ENCODE data around the gene GDF9. TPM values are rescaled to one million over a fixed set of nuclear protein-coding genes. Genes with fewer than 3 reads are reported as not detected.

GDF9 gene
- total RNA-seq, 1 experiment from 2014 or later = 0.42 TPM

GRCh38 chr5:132822650-132823480 is 43.4 kb downstream of the GDF9 start (continued):
- no peak for TF ChIP-seq GRHL2 (CRISPR knock-in tag; IDR thresholded peaks at IDR 0.05; ENCODE audit: insufficient replicate concordance, severe bottlenecking)
- TF ChIP-seq, protein P1, sequence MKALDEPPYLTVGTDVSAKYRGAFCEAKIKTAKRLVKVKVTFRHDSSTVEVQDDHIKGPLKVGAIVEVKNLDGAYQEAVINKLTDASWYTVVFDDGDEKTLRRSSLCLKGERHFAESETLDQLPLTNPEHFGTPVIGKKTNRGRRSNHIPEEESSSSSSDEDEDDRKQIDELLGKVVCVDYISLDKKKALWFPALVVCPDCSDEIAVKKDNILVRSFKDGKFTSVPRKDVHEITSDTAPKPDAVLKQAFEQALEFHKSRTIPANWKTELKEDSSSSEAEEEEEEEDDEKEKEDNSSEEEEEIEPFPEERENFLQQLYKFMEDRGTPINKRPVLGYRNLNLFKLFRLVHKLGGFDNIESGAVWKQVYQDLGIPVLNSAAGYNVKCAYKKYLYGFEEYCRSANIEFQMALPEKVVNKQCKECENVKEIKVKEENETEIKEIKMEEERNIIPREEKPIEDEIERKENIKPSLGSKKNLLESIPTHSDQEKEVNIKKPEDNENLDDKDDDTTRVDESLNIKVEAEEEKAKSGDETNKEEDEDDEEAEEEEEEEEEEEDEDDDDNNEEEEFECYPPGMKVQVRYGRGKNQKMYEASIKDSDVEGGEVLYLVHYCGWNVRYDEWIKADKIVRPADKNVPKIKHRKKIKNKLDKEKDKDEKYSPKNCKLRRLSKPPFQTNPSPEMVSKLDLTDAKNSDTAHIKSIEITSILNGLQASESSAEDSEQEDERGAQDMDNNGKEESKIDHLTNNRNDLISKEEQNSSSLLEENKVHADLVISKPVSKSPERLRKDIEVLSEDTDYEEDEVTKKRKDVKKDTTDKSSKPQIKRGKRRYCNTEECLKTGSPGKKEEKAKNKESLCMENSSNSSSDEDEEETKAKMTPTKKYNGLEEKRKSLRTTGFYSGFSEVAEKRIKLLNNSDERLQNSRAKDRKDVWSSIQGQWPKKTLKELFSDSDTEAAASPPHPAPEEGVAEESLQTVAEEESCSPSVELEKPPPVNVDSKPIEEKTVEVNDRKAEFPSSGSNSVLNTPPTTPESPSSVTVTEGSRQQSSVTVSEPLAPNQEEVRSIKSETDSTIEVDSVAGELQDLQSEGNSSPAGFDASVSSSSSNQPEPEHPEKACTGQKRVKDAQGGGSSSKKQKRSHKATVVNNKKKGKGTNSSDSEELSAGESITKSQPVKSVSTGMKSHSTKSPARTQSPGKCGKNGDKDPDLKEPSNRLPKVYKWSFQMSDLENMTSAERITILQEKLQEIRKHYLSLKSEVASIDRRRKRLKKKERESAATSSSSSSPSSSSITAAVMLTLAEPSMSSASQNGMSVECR (CRISPR knock-in tag; IDR thresholded peaks at IDR 0.05; ENCODE audit: borderline replicate concordance) = peak; percentile 93

GRCh38 chr5:132821791-132822190 is 44.5 kb downstream of the GDF9 start:
- Mint-ChIP-seq H3K9me3 (no peaks in the 10 kb centered on the region), H3K4me3 (no peak overlapping the region), H3K27me3 (ENCODE audit: low read depth) (peaks cover 61% of the 10 kb centered on the region), H3K36me3 (no peaks in the 10 kb centered on the region), H3K4me1 (peaks cover 21% of the 10 kb centered on the region), H3K27ac (no peak overlapping the region)
- DNase-seq (ENCODE audit: low spot score) (no peak), ATAC-seq (no peak)
- CTCF ChIA-PET = interaction anchor here (1.6 to 5.3 kb wide), 7 partner anchors 8 to 295 kb away, joined by 3 to 101 read pairs (median 19); partner anchors contain the start of gene SOWAHA
- POLR2A ChIA-PET = no interaction called here
- TF ChIP-seq, protein P2, sequence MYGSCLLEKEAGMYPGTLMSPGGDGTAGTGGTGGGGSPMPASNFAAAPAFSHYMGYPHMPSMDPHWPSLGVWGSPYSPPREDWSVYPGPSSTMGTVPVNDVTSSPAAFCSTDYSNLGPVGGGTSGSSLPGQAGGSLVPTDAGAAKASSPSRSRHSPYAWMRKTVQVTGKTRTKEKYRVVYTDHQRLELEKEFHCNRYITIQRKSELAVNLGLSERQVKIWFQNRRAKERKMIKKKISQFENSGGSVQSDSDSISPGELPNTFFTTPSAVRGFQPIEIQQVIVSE (CRISPR knock-in tag; IDR thresholded peaks at IDR 0.05; ENCODE audit: borderline replicate concordance) = no peak
- TF ChIP-seq CBFB (CRISPR knock-in tag; IDR thresholded peaks at IDR 0.05; ENCODE audit: low read depth) (no peak), FOXK1 (CRISPR knock-in tag; IDR thresholded peaks at IDR 0.05) (no peak), ZNF121 (CRISPR knock-in tag; IDR thresholded peaks at IDR 0.05) (no peak), SP1 (CRISPR knock-in tag; conservative IDR thresholded peaks at IDR 0.05) (no peak), IRF2 (CRISPR knock-in tag; IDR thresholded peaks at IDR 0.05; ENCODE audit: borderline replicate concordance, low read depth) (no peak), NFATC4 (CRISPR knock-in tag; IDR thresholded peaks at IDR 0.05) (no peak), E2F5 (CRISPR knock-in tag; IDR thresholded peaks at IDR 0.05) (no peak), ETV6 (CRISPR knock-in tag; IDR thresholded peaks at IDR 0.05) (no peak), CREM (CRISPR knock-in tag; IDR thresholded peaks at IDR 0.05) (no peak)
- TF ChIP-seq, protein P3, sequence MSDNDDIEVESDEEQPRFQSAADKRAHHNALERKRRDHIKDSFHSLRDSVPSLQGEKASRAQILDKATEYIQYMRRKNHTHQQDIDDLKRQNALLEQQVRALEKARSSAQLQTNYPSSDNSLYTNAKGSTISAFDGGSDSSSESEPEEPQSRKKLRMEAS (CRISPR knock-in tag; IDR thresholded peaks at IDR 0.05) = no peak

DNA sequence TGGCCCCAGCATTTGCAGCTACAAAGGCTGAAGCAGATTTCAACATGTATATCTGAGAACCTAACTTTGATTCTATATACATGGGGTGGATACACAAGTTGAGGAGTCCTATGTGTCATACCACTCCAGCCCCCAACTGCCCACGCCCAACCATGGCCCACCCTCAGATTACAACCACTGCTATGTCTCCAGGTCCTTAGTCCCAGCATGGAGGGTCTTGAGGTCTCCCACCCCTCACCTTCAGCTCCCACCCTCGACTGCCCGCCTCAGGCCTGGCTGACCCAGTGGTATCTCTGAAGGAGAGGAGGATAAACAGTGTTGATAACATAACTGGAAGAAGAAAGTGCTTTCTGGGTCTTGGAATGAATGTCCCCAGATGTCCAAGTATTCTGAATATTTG is 44.9 kb downstream of the GDF9 start:
- no peak overlapping the region for H3K27ac Mint-ChIP-seq
- peaks cover 61% of the 10 kb centered on the region for H3K27me3 Mint-ChIP-seq (ENCODE audit: low read depth)
- no peak overlapping the region for H3K4me3 Mint-ChIP-seq
- ChIA-PET CTCF (interaction anchor here (1.7 to 5.3 kb wide), 5 partner anchors 8 to 73 kb away, joined by 10 to 101 read pairs (median 50); partner anchors contain the start of genes CCNI2 and SOWAHA), POLR2A (no interaction called here)
- ATAC-seq (no peak), DNase-seq (ENCODE audit: low spot score) (no peak)
- peaks cover 20% of the 10 kb centered on the region for H3K4me1 Mint-ChIP-seq
- H3K9me3 Mint-ChIP-seq = no peaks in the 10 kb centered on the region
- TF ChIP-seq ZNF219 (CRISPR knock-in tag; IDR thresholded peaks at IDR 0.05; ENCODE audit: borderline replicate concordance) (no peak), ZNF671 (CRISPR knock-in tag; IDR thresholded peaks at IDR 0.05) (no peak), NFE2L1 (CRISPR knock-in tag; IDR thresholded peaks at IDR 0.05) (no peak)
- H3K36me3 Mint-ChIP-seq = no peaks in the 10 kb centered on the region
